Measurements from ENCODE around the gene S100A10. TPM values are rescaled to one million over a fixed set of nuclear protein-coding genes. Genes with fewer than 3 reads are reported as not detected.

The S100A10 gene
- polyA plus RNA-seq, 1 donor from 2014 or later: 24.5 TPM

- Histone ChIP-seq H3K79me2 (replicated peaks; ENCODE audit: insufficient read depth, low read length) (no peaks in the 10 kb centered on the region), H3K4me3 (ENCODE audit: low read length) (peak overlapping the region; percentile 72)
These were observed 1.2 kb downstream of the S100A10 start for GRCh38 chr1:151992303-151993083.

GRCh38 chr1:151991663-151992302 is 1.9 kb downstream of the S100A10 start:
- H3K9me3 ChIP-seq (ENCODE audit: low read length): no peaks in the 10 kb centered on the region
- TF ChIP-seq SMC3 (conservative IDR thresholded peaks at IDR 0.05; ENCODE audit: poor library complexity) (no peak), EZH2 (IDR thresholded peaks at IDR 0.05; ENCODE audit: borderline replicate concordance, insufficient read depth, low read length, poor library complexity, severe bottlenecking) (no peak)
- H3K4me3 ChIP-seq (ENCODE audit: low read length): peak overlapping the region; percentile 72
- H3K9me2 ChIP-seq (ENCODE audit: insufficient read depth, low read length): no peaks in the 10 kb centered on the region
- no peaks in the 10 kb centered on the region for H4K20me1 ChIP-seq (ENCODE audit: insufficient read depth)
- no peak overlapping the region for H3K4me2 ChIP-seq (ENCODE audit: low read length)
- H3K27ac ChIP-seq (ENCODE audit: low read length): no peak overlapping the region
- H3K36me3 ChIP-seq (ENCODE audit: insufficient read depth, low read length): no peaks in the 10 kb centered on the region
- H3K79me2 ChIP-seq (replicated peaks; ENCODE audit: insufficient read depth, low read length): no peaks in the 10 kb centered on the region
- peaks cover 66% of the 10 kb centered on the region for H3K27me3 ChIP-seq (ENCODE audit: insufficient read depth, low read depth, low read length)
- H3K9ac ChIP-seq (ENCODE audit: low read length): no peak overlapping the region
- H3F3A ChIP-seq (ENCODE audit: insufficient read depth, low read length, poor library complexity, severe bottlenecking): no peaks in the 10 kb centered on the region
- H2AFZ ChIP-seq (ENCODE audit: low read depth, low read length): no peak overlapping the region

More at GRCh38 chr1:151992303-151993083, 1.2 kb downstream of the S100A10 start:
- Histone ChIP-seq H3K4me2 (ENCODE audit: low read length) (no peak overlapping the region), H4K20me1 (ENCODE audit: insufficient read depth) (no peaks in the 10 kb centered on the region), H3K9me2 (ENCODE audit: insufficient read depth, low read length) (no peaks in the 10 kb centered on the region), H3F3A (ENCODE audit: insufficient read depth, low read length, poor library complexity, severe bottlenecking) (no peaks in the 10 kb centered on the region), H2AFZ (ENCODE audit: low read depth, low read length) (peak overlapping the region; percentile 32), H3K36me3 (ENCODE audit: insufficient read depth, low read length) (no peaks in the 10 kb centered on the region), H3K27ac (ENCODE audit: low read length) (no peak overlapping the region), H3K9ac (ENCODE audit: low read length) (peak overlapping the region; percentile 62), H3K27me3 (ENCODE audit: insufficient read depth, low read depth, low read length) (peaks cover 66% of the 10 kb centered on the region), H3K9me3 (ENCODE audit: low read length) (no peaks in the 10 kb centered on the region)
- TF ChIP-seq POLR2AphosphoS5 (IDR thresholded peaks at IDR 0.05) (peak; percentile 57), CTCF (IDR thresholded peaks at IDR 0.05; ENCODE audit: poor library complexity, severe bottlenecking) (no peak)

GRCh38 chr1:151990856-151991198 is 2.8 kb downstream of the S100A10 start:
- H3K4me3 ChIP-seq (ENCODE audit: low read length): no peak overlapping the region
- no peaks in the 10 kb centered on the region for H3K9me3 ChIP-seq (ENCODE audit: low read length)
- no peaks in the 10 kb centered on the region for H4K20me1 ChIP-seq (ENCODE audit: insufficient read depth)
- H3K9ac ChIP-seq (ENCODE audit: low read length): no peak overlapping the region
- no peaks in the 10 kb centered on the region for H3K79me2 ChIP-seq (replicated peaks; ENCODE audit: insufficient read depth, low read length)
- no peaks in the 10 kb centered on the region for H3K9me2 ChIP-seq (ENCODE audit: insufficient read depth, low read length)
- no peak for TF ChIP-seq POLR2AphosphoS5 (IDR thresholded peaks at IDR 0.05)
- no peak for TF ChIP-seq EP300 (conservative IDR thresholded peaks at IDR 0.05; ENCODE audit: poor library complexity, severe bottlenecking)
- no peak for TF ChIP-seq SMC3 (conservative IDR thresholded peaks at IDR 0.05; ENCODE audit: poor library complexity)
- no peak for TF ChIP-seq REST (IDR thresholded peaks at IDR 0.05; ENCODE audit: borderline replicate concordance)
- TF ChIP-seq RAD21 (conservative IDR thresholded peaks at IDR 0.05): no peak
- no peak for TF ChIP-seq CTCF (IDR thresholded peaks at IDR 0.05; ENCODE audit: poor library complexity, severe bottlenecking)
- no peak for TF ChIP-seq TAF1 (IDR thresholded peaks at IDR 0.05; ENCODE audit: low read depth)
- TF ChIP-seq MXI1 (conservative IDR thresholded peaks at IDR 0.05; ENCODE audit: poor library complexity, severe bottlenecking): no peak
- TF ChIP-seq EZH2 (IDR thresholded peaks at IDR 0.05; ENCODE audit: borderline replicate concordance, insufficient read depth, low read length, poor library complexity, severe bottlenecking): no peak
- H3K36me3 ChIP-seq (ENCODE audit: insufficient read depth, low read length): no peaks in the 10 kb centered on the region
- peaks cover 62% of the 10 kb centered on the region for H3K27me3 ChIP-seq (ENCODE audit: insufficient read depth, low read depth, low read length)
- H3F3A ChIP-seq (ENCODE audit: insufficient read depth, low read length, poor library complexity, severe bottlenecking): no peaks in the 10 kb centered on the region
- no peak overlapping the region for H3K27ac ChIP-seq (ENCODE audit: low read length)
- no peak overlapping the region for H2AFZ ChIP-seq (ENCODE audit: low read depth, low read length)
- no peak overlapping the region for H3K4me2 ChIP-seq (ENCODE audit: low read length)
